GM12872 (cell line): ENCODE measurements around the gene EEF1G.

Source experiments
- CTCF ChIP-seq: IDR thresholded peaks from 3 replicates; pipeline ENCODE4 v1.5.1; 2011; ENCODE audit warnings: low read depth, mild to moderate bottlenecking, low read length, moderate library complexity; ENCODE audit not compliant: insufficient read depth

EEF1G gene

GRCh38 chr11:62567018-62567633, 6.6 kb downstream of the EEF1G start:
- no peak for TF ChIP-seq CTCF

- no peak for TF ChIP-seq CTCF
Measured at GRCh38 chr11:62566247-62566646, 7.4 kb downstream of the EEF1G start.

GRCh38 chr11:62565100-62565802, 8.4 kb downstream of the EEF1G start:
- TF ChIP-seq CTCF, result no peak

GRCh38 chr11:62560566-62561103, 13.1 kb downstream of the EEF1G start:
- peak; percentile 77 for TF ChIP-seq CTCF

GRCh38 chr11:62559204-62559603, 14.5 kb downstream of the EEF1G start:
- no peak for TF ChIP-seq CTCF

GRCh38 chr11:62558669-62559068, 15.0 kb downstream of the EEF1G start:
- TF ChIP-seq CTCF, result no peak

GRCh38 chr11:62556875-62557631, 16.6 kb downstream of the EEF1G start:
- no peak for TF ChIP-seq CTCF
